ENCODE measurements around the gene FADS3. TPM values are rescaled to one million over a fixed set of nuclear protein-coding genes. Genes with fewer than 3 reads are reported as not detected.

Gene FADS3
- total RNA-seq, 2 donors from 2014 or later = 368 to 393 TPM

Other genes starting within 250 kb of the FADS3 start
- 1 to 10 TPM; 1.2 to 1.4 TPM for gene DAGLA, start 211.2 kb downstream of the FADS3 start, total RNA-seq
- 1 to 10 TPM in 1 of 2 donors, not detected in 1; 5.1 TPM for gene MYRF, start 138.9 kb downstream of the FADS3 start, total RNA-seq
- gene TMEM258, start 98.9 kb downstream of the FADS3 start, total RNA-seq = 10 to 100 TPM; 17.3 to 63.6 TPM
- gene FEN1, start 98.6 kb downstream of the FADS3 start, total RNA-seq = 1 to 10 TPM; 4.5 to 5.4 TPM
- gene FADS1, start 74.5 kb downstream of the FADS3 start, total RNA-seq = 10 to 100 TPM; 39.0 to 52.9 TPM
- gene FADS2, start 63.2 kb downstream of the FADS3 start, total RNA-seq = 100 to 1,000 TPM in 1 of 2 donors, 10 to 100 TPM in 1; 89.2 to 234 TPM
- 10 to 100 TPM; 20.8 to 45.4 TPM for gene RAB3IL1, start 26.0 kb upstream of the FADS3 start, total RNA-seq
- gene BEST1, start 58.8 kb upstream of the FADS3 start, total RNA-seq = 1 to 10 TPM; 4.7 to 8.0 TPM
- 1,000 to 10,000 TPM; 1,820 to 2,025 TPM for gene FTH1, start 76.1 kb upstream of the FADS3 start, total RNA-seq
- 10 to 100 TPM in 1 of 2 donors, 1 to 10 TPM in 1; 8.8 to 13.0 TPM for gene INCENP, start 232.5 kb upstream of the FADS3 start, total RNA-seq

Measured in thoracic aorta (tissue), 2 donors.